NCI-H82 treated with DMSO at 0.1 percent for 48 hours (cell line): ENCODE measurements around the gene ZNF784.
"Not testable (repeated sequence)": the region's sequence is repeated elsewhere in the genome, so short reads cannot be mapped to it uniquely, and the experiment has no call there.

Experiments used
- DNase-seq: peaks from one replicate; lab custom pipeline; 2025; ENCODE audit not compliant: unreplicated experiment; lab: John Stamatoyannopoulos, UW

Gene ZNF784

GRCh38 chr19:55585658-55586339 lies 38.6 kb downstream of the ZNF784 start:
- peak; percentile 90 for DNase-seq

GRCh38 chr19:55584871-55585270 lies 39.5 kb downstream of the ZNF784 start:
- DNase-seq = no peak

DNA sequence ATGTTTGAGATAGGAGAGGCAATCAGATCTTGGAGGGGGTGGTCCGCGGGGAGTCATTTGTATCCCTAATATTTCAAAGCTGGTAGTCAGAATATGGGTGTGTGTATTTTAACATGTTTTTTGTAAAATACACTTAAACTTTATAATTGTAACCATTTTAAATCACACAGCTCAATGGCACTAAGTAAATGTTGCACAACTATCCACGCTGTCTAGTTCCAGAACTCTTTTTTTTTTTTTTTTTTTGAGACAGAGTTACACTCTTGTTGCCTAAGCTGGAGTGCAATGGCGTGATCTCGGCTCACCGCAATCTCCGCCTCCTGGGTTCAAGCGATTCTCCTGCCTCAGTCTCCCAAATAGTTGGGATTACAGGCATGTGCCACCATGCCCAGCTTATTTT lies 40.5 kb downstream of the ZNF784 start:
- DNase-seq = not testable (repeated sequence)

- DNase-seq = not testable (repeated sequence)
These were observed 42.1 kb downstream of the ZNF784 start for GRCh38 chr19:55582284-55582683.

GRCh38 chr19:55581823-55582223 lies 42.5 kb downstream of the ZNF784 start:
- DNase-seq = no peak

- DNase-seq = no peak
These were observed 43.1 kb downstream of the ZNF784 start for GRCh38 chr19:55581145-55581822.

DNA sequence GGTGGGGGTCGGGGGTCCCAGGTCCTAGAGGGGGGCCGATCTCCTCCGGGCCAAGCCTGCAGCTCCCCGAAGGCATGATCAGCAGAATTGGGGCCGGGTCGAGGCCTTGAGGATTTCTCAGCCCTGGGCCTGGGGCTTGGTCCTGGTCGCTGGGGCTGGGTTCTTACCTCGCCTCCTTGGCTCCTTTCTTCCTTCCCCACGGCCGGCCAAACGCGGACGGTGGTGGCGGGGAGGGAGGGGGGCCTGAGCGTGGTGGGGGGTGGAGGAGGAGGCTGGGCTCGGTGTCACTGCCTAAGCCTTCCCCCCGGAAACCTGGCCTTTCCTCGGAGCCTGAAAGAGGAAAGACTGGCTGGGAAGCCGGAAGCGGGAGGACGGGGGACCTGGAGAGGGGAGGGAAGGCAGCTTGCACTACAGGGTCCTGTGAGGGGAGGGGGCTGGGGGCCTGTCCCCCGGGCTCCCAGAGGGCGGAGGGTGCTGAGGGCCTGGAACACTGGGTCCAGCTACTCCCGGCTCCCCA lies 43.7 kb downstream of the ZNF784 start, which contains the start of gene ZNF579:
Gene ZNF579, minus strand, starts transcription at position 221 of the 517 bp plus-strand sequence. CDS start 1,209 bp downstream, outside the sequence.
- peak; percentile 74 for DNase-seq

DNA sequence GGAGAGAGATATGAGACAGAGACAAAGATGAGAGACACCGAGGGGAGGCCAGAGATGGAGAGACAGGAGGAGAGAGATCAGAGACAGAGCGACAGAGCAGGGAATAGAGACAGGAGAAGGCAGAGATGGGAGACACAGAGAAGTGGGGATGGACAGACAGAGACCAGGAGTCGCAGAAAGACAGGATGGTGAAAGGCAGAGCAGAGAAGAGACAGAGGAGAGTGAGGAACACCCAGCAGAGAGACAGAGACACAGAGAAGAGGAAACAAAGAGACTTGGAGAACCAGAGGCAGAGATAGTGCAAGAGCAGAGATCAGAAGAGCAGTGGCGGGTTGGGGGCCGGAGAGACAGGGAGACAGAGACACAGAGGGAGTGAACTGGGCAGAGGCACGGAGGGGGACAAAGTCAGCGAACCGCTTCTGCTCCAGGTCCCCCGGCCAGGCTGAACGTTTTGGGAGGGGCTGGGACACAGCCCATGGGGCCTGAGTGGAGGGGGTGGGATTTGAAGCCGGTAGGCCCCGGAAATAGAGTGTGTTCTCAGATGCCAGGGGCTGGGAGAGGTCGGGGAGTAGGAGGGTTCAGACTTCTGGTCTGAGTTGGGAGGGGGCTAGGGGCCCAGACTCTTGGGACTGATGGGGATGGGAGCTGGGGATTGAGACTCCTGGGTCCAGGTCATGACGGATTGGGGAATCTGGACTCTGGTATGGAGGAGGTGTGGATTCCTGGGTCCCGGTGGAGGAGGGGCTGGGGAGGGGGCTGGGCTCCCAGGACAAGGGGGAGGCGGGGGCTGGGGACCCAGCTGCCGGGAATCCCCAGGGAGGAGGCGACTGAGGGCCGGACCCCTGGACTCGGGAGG lies 44.4 kb downstream of the ZNF784 start:
- DNase-seq = no peak

DNA sequence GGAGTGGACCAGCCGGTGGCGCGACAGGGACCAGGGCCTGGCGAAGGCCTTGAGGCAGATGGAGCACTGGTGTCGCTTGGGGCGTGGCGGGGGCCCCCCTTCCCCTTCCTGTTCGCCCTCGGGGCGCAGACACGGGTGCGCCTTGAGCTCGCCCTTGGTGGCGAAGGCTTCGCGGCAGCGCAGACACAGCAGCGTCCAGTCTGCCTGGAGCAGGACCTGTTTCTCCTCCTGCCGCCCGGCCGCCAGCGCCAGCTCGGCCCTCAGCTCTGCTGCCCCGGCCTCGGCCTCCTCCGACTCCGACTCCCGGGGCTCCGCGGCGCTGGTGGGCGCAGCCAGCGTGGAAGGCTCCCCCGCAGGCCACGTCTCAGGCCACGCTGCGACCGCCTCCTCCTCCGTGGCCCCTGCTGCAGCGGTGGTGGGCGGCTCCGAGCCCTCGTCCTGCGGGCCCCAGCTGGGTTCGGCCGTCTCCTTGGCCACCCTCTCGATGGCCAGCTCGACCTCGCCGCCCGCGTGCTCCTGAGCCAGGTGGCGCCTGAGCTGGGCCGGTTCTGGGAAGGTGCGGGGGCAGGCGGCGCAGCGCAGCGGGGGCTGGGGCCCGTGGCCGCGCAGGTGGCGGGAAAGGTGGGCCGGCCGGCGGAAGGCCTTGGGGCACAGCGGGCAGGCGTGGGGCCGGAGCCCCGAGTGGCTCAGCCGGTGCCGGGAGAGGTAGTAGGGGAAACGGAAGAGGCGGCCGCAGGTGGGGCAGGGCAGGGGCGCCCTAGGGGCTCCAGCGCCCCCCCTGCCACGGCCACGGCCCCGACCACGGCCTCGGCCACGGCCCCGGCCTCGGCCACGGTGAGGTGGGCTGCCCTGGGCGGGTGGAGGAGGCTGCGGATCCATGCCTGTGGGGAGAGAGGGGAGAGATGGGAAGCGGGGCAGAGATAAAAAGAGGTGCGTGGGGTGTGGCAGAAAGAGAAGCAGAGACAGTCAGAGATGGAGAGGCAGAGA lies 45.3 kb downstream of the ZNF784 start:
- DNase-seq = no peak

DNA sequence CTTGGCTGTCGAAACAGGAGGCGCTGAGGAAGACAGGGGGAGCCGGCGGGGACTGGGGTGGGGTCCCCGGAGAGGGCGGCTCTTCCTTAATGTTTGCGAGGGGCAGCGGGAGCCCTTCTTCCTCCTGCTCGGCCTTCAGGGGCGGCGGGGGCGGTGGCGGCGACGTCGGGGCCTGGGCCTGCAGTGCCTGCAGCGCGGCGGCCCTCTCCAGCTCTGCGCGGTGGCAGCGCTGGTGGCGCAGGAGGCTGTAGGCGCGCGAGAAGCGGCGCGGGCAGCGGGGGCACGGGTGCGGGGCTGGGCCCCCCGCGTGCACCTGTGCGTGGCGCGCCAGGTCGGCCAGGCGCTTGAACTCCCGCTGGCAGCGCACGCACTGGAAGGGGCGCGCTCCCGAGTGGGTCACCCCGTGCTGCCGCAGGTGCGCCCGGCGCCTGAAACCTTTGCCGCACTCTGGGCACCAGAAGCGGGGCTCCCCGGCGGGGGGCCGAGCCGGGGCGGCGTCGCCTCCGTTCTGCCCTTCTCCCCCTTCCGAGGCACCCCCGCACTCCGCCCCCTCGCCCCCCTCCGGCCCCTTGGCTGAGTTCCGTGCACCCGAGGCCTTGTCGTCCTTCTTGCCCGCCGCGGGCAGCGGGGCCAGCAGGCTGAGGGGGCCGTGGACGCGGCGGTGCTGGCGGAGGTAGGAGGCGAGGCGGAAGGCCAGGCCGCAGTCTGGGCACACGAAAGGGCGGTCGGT lies 46.2 kb downstream of the ZNF784 start:
- no peak for DNase-seq

GRCh38 chr19:55576746-55577145 lies 47.6 kb downstream of the ZNF784 start:
- no peak for DNase-seq

DNA sequence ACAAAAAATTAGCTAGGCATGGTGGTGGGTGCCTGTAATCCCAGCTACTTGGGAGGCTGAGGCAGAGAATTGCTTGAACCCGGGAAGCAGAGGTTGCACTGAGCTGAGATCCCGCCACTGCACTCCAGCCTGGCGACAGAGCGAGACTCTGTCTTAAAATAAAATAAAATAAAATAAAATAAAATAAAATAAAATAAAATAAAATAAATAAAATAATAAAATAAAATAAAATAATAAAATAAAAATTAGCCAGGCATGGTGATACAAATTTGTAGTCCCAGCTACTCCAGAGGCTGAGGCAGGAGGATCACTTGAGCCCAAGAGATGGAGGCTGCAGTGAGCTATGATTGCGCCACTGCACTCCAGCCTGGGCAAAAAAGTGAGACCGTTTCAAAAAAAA lies 50.4 kb downstream of the ZNF784 start:
- DNase-seq = not testable (repeated sequence)
